Neural progenitor cell (in vitro differentiated cells): ENCODE data around the gene NOP14. TPM values are rescaled to one million over a fixed set of nuclear protein-coding genes. Genes with fewer than 3 reads are reported as not detected.

ENCODE experiments used
- DNase-seq: peaks from one replicate; pipeline ENCODE4 v3.0.0-alpha.2; 2016; ENCODE audit warnings: low spot score
- H2AFZ ChIP-seq: fragments of 200-600 bp; sonication (generic); replicated peaks from 2 replicates; pipeline ENCODE4 v1.6.1; 2016; ENCODE audit warnings: antibody characterized with exemption
- H3F3A ChIP-seq: fragments of 200-600 bp; sonication (generic); 2 replicates; pipeline ENCODE4 v1.6.1; 2016; ENCODE audit warnings: antibody characterized with exemption, low read depth
- H3K27ac ChIP-seq: fragments of 200-600 bp; sonication (generic); 2 replicates; pipeline ENCODE4 v1.5.1; 2016; ENCODE audit warnings: mild to moderate bottlenecking
- H3K27me3 ChIP-seq: fragments of 200-600 bp; sonication (generic); 2 replicates; pipeline ENCODE4 v1.6.1; 2016; ENCODE audit warnings: mild to moderate bottlenecking, moderate library complexity
- H3K36me3 ChIP-seq: fragments of 200-600 bp; sonication (generic); 2 replicates; pipeline ENCODE4 v1.5.1; 2016
- H3K4me1 ChIP-seq: fragments of 200-600 bp; sonication (generic); 2 replicates; pipeline ENCODE4 v1.6.1; 2016; ENCODE audit warnings: mixed run types
- H3K4me2 ChIP-seq: fragments of 200-600 bp; sonication (generic); 2 replicates; pipeline ENCODE4 v1.6.1; 2016
- H3K4me3 ChIP-seq: fragments of 200-600 bp; sonication (generic); 2 replicates; pipeline ENCODE4 v1.5.1; 2016
- H3K79me2 ChIP-seq: fragments of 200-600 bp; sonication (generic); 2 replicates; pipeline ENCODE4 v1.6.1; 2016; ENCODE audit warnings: low read depth
- H3K9ac ChIP-seq: fragments of 200-600 bp; sonication (generic); 2 replicates; pipeline ENCODE4 v1.6.1; 2016
- H3K9me3 ChIP-seq: fragments of 200-600 bp; sonication (generic); 2 replicates; pipeline ENCODE4 v1.5.1; 2016; ENCODE audit warnings: low read depth
- H4K20me1 ChIP-seq: fragments of 200-600 bp; sonication (generic); 2 replicates; pipeline ENCODE4 v1.6.1; 2016; ENCODE audit warnings: low read depth
- H3K27ac Mint-ChIP-seq: 3 replicates; pipeline ENCODE4 v1.8.0; 2021; ENCODE audit warnings: mixed read lengths
- H3K27me3 Mint-ChIP-seq: 2 replicates; pipeline ENCODE4 v1.8.0; 2022; ENCODE audit warnings: low read depth, mild to moderate bottlenecking, inconsistent platforms, moderate library complexity, mixed read lengths; ENCODE audit not compliant: insufficient read depth
- H3K36me3 Mint-ChIP-seq: 3 replicates; pipeline ENCODE4 v1.8.0; 2021; ENCODE audit warnings: mixed read lengths
- H3K4me1 Mint-ChIP-seq: 3 replicates; pipeline ENCODE4 v1.8.0; 2021; ENCODE audit warnings: mixed read lengths
- H3K4me3 Mint-ChIP-seq: 3 replicates; pipeline ENCODE4 v1.8.0; 2021; ENCODE audit warnings: mild to moderate bottlenecking, moderate library complexity, mixed read lengths
- H3K9me3 Mint-ChIP-seq: 3 replicates; pipeline ENCODE4 v1.8.0; 2020; ENCODE audit warnings: mixed read lengths
- CTCF ChIP-seq: fragments of 200-600 bp; sonication (generic); IDR thresholded peaks from 2 replicates; pipeline ENCODE4 v1.5.1; 2017; ENCODE audit warnings: antibody characterized with exemption, mild to moderate bottlenecking
- EZH2 ChIP-seq: fragments of 200-600 bp; sonication (generic); IDR thresholded peaks from 2 replicates; pipeline ENCODE4 v1.6.1; 2017; ENCODE audit warnings: antibody characterized with exemption, mild to moderate bottlenecking, moderate library complexity
- EZH2phosphoT487 ChIP-seq: fragments of 200-600 bp; sonication (generic); IDR thresholded peaks from 2 replicates; pipeline ENCODE4 v1.6.1; 2017; ENCODE audit warnings: antibody characterized with exemption
- total RNA-seq: library from RNA; depleted of rRNA; stranded (reverse); fragments of >200 nt; gene quantifications from 2 replicates; pipeline ENCODE4 v1.2.3, GENCODE V29; 2015; ENCODE audit warnings: low replicate concordance

The NOP14 gene
- total RNA-seq, 1 donor from 2014 or later = 16.8 TPM

GRCh38 chr4:2931512-2932301, 31.5 kb downstream of the NOP14 start:
- Mint-ChIP-seq H3K4me1 (peaks cover 21% of the 10 kb centered on the region), H3K9me3 (no peaks in the 10 kb centered on the region), H3K27me3 (peaks cover 7% of the 10 kb centered on the region), H3K4me3 (peak overlapping the region; percentile 90), H3K27ac (no peak overlapping the region), H3K36me3 (peaks cover 15% of the 10 kb centered on the region)
- Histone ChIP-seq H3K27me3 (no peaks in the 10 kb centered on the region), H3K4me1 (peaks cover 15% of the 10 kb centered on the region), H4K20me1 (peaks cover 29% of the 10 kb centered on the region), H3K9me3 (no peaks in the 10 kb centered on the region), H3F3A (peaks cover 28% of the 10 kb centered on the region), H2AFZ (no peak overlapping the region), H3K27ac (peak overlapping the region; percentile 29), H3K9ac (no peak overlapping the region), H3K4me2 (no peak overlapping the region), H3K79me2 (peaks cover 34% of the 10 kb centered on the region), H3K4me3 (no peak overlapping the region), H3K36me3 (no peaks in the 10 kb centered on the region)
- no peak for DNase-seq
- TF ChIP-seq EZH2phosphoT487 (no peak), EZH2 (no peak)

GRCh38 chr4:2930758-2931511, 32.3 kb downstream of the NOP14 start:
- H3K36me3 Mint-ChIP-seq = peaks cover 19% of the 10 kb centered on the region
- no peak for DNase-seq
- H3K4me1 Mint-ChIP-seq = peaks cover 14% of the 10 kb centered on the region
- no peak overlapping the region for H3K9ac ChIP-seq
- H3K27me3 Mint-ChIP-seq = peaks cover 3% of the 10 kb centered on the region
- H3F3A ChIP-seq = peaks cover 25% of the 10 kb centered on the region
- no peaks in the 10 kb centered on the region for H3K36me3 ChIP-seq
- H3K79me2 ChIP-seq = peaks cover 26% of the 10 kb centered on the region
- peaks cover 11% of the 10 kb centered on the region for H3K4me1 ChIP-seq
- no peak overlapping the region for H3K27ac Mint-ChIP-seq
- no peak for TF ChIP-seq EZH2
- no peak for TF ChIP-seq EZH2phosphoT487
- no peak for TF ChIP-seq CTCF
- H3K27me3 ChIP-seq = no peaks in the 10 kb centered on the region
- H3K4me3 ChIP-seq = no peak overlapping the region
- H3K4me3 Mint-ChIP-seq = no peak overlapping the region
- H3K4me2 ChIP-seq = no peak overlapping the region
- no peaks in the 10 kb centered on the region for H3K9me3 Mint-ChIP-seq
- H3K9me3 ChIP-seq = no peaks in the 10 kb centered on the region
- peaks cover 21% of the 10 kb centered on the region for H4K20me1 ChIP-seq
- no peak overlapping the region for H2AFZ ChIP-seq
- H3K27ac ChIP-seq = no peak overlapping the region

- H3K4me3 Mint-ChIP-seq = no peak overlapping the region
- no peak for TF ChIP-seq EZH2phosphoT487
Observed at GRCh38 chr4:2930135-2930757, 33.0 kb downstream of the NOP14 start.

GRCh38 chr4:2929469-2929868, 33.7 kb downstream of the NOP14 start:
- H3K4me1 Mint-ChIP-seq = peaks cover 11% of the 10 kb centered on the region
- Histone ChIP-seq H3K9me3 (no peaks in the 10 kb centered on the region), H3F3A (peaks cover 15% of the 10 kb centered on the region), H3K79me2 (peaks cover 15% of the 10 kb centered on the region), H3K4me3 (no peak overlapping the region), H3K4me2 (no peak overlapping the region), H3K27me3 (no peaks in the 10 kb centered on the region), H3K4me1 (peaks cover 7% of the 10 kb centered on the region), H3K9ac (no peak overlapping the region), H3K36me3 (no peaks in the 10 kb centered on the region), H2AFZ (no peak overlapping the region), H3K27ac (no peak overlapping the region), H4K20me1 (peaks cover 15% of the 10 kb centered on the region)
- DNase-seq = no peak
- TF ChIP-seq EZH2 = no peak
- no peak for TF ChIP-seq EZH2phosphoT487
- no peak for TF ChIP-seq CTCF
- H3K36me3 Mint-ChIP-seq = peaks cover 22% of the 10 kb centered on the region
- H3K27ac Mint-ChIP-seq = no peak overlapping the region
- H3K27me3 Mint-ChIP-seq = peaks cover 5% of the 10 kb centered on the region
- H3K9me3 Mint-ChIP-seq = no peaks in the 10 kb centered on the region
- H3K4me3 Mint-ChIP-seq = no peak overlapping the region

More at GRCh38 chr4:2930135-2930757, 33.0 kb downstream of the NOP14 start:
- Histone ChIP-seq H3K36me3 (no peaks in the 10 kb centered on the region), H3K4me2 (no peak overlapping the region), H4K20me1 (peaks cover 15% of the 10 kb centered on the region), H3F3A (peaks cover 18% of the 10 kb centered on the region), H3K4me1 (peaks cover 5% of the 10 kb centered on the region), H3K79me2 (peaks cover 19% of the 10 kb centered on the region), H3K27ac (no peak overlapping the region), H3K4me3 (no peak overlapping the region), H3K9me3 (no peaks in the 10 kb centered on the region), H3K9ac (no peak overlapping the region), H3K27me3 (no peaks in the 10 kb centered on the region), H2AFZ (no peak overlapping the region)
- Mint-ChIP-seq H3K4me1 (peaks cover 7% of the 10 kb centered on the region), H3K9me3 (no peaks in the 10 kb centered on the region), H3K36me3 (peaks cover 22% of the 10 kb centered on the region), H3K27ac (no peak overlapping the region), H3K27me3 (peaks cover 5% of the 10 kb centered on the region)
- DNase-seq = no peak
